Hepatocyte (in vitro differentiated cells): ENCODE results near the gene SAMD4A. TPM values are rescaled to one million over a fixed set of nuclear protein-coding genes. Genes with fewer than 3 reads are reported as not detected.
A peak's percentile ranks its signal among the peaks of the same experiment; 100 is the strongest.

Source experiments
- DNase-seq: peaks from one replicate; pipeline ENCODE4 v3.0.0-alpha.2; 2016; ENCODE audit warnings: low spot score
- H2AFZ ChIP-seq: fragments of 200-600 bp; sonication (generic); 2 replicates; pipeline ENCODE4 v1.6.0; 2016; ENCODE audit warnings: antibody characterized with exemption, mild to moderate bottlenecking
- H3K27ac ChIP-seq: fragments of 200-600 bp; sonication (generic); 2 replicates; pipeline ENCODE4 v1.5.1; 2016; ENCODE audit warnings: mild to moderate bottlenecking
- H3K27me3 ChIP-seq: fragments of 200-600 bp; sonication (generic); 2 replicates; pipeline ENCODE4 v1.6.1; 2016
- H3K36me3 ChIP-seq: fragments of 200-600 bp; sonication (generic); replicated peaks from 2 replicates; pipeline ENCODE4 v1.5.1; 2016; ENCODE audit warnings: low read depth; ENCODE audit not compliant: insufficient read depth
- H3K4me1 ChIP-seq: fragments of 200-600 bp; sonication (generic); 2 replicates; pipeline ENCODE4 v1.5.1; 2016; ENCODE audit warnings: mild to moderate bottlenecking, moderate library complexity; ENCODE audit not compliant: insufficient read depth
- H3K4me2 ChIP-seq: fragments of 200-600 bp; sonication (generic); 2 replicates; pipeline ENCODE4 v1.6.0; 2016
- H3K4me3 ChIP-seq: fragments of 200-600 bp; sonication (generic); 2 replicates; pipeline ENCODE4 v1.5.1; 2016; ENCODE audit warnings: mild to moderate bottlenecking
- H3K79me2 ChIP-seq: fragments of 200-600 bp; sonication (generic); 2 replicates; pipeline ENCODE4 v1.6.0; 2017; ENCODE audit warnings: mild to moderate bottlenecking
- H3K9me2 ChIP-seq: fragments of 200-600 bp; sonication (generic); replicated peaks from 2 replicates; pipeline ENCODE4 v1.6.0; 2017; ENCODE audit warnings: mild to moderate bottlenecking; ENCODE audit not compliant: insufficient read depth
- H3K9me3 ChIP-seq: fragments of 200-600 bp; sonication (generic); 2 replicates; pipeline ENCODE4 v1.5.1; 2016; ENCODE audit warnings: low read depth, mild to moderate bottlenecking
- H4K20me1 ChIP-seq: fragments of 200-600 bp; sonication (generic); 2 replicates; pipeline ENCODE4 v1.6.0; 2016; ENCODE audit warnings: mild to moderate bottlenecking; ENCODE audit not compliant: insufficient read depth, poor library complexity, severe bottlenecking
- CTCF ChIP-seq: fragments of 200-600 bp; sonication (generic); IDR thresholded peaks from 2 replicates; pipeline ENCODE4 v1.5.1; 2016; ENCODE audit warnings: antibody characterized with exemption, mild to moderate bottlenecking; ENCODE audit not compliant: poor library complexity
- EZH2 ChIP-seq: fragments of 200-600 bp; sonication (generic); IDR thresholded peaks from 2 replicates; pipeline ENCODE4 v1.6.1; 2016; ENCODE audit warnings: antibody characterized with exemption, mild to moderate bottlenecking, borderline replicate concordance
- EZH2phosphoT487 ChIP-seq: fragments of 200-600 bp; sonication (generic); IDR thresholded peaks from one replicate; pipeline ENCODE4 v1.6.1; 2018; ENCODE audit warnings: antibody characterized with exemption, mild to moderate bottlenecking, low read depth, moderate library complexity; ENCODE audit not compliant: unreplicated experiment, severe bottlenecking
- WGBS: methylation state at CpG from one replicate; pipeline ENCODE4 v1.1.6; 2016; ENCODE audit warnings: low lambda C conversion rate; ENCODE audit errors: missing lambda C conversion rate; 5-methylcytosine and 5-hydroxymethylcytosine counted together
- polyA plus RNA-seq: library from polyadenylated mRNA; unstranded; fragments of >200 nt; fragmentation: Nextera tagmentation; extraction: Ambion mirVana; gene quantifications from 2 replicates; pipeline ENCODE4 v1.2.1, GENCODE V29; 2016
- total RNA-seq: library from RNA; depleted of rRNA; stranded (reverse); fragments of >200 nt; gene quantifications from 2 replicates; pipeline ENCODE4 v1.2.3, GENCODE V29; 2014

SAMD4A gene
- total and polyA plus RNA-seq, 2 experiments from 2014 or later: 10.5 to 15.7 TPM

GRCh38 chr14:54564071-54564867, 2.7 kb upstream of the SAMD4A start:
- Histone ChIP-seq H4K20me1 (peaks cover 7% of the 10 kb centered on the region), H3K36me3 (no peaks in the 10 kb centered on the region), H3K9me3 (no peaks in the 10 kb centered on the region), H3K9me2 (no peaks in the 10 kb centered on the region), H3K27me3 (no peaks in the 10 kb centered on the region), H3K4me3 (peak overlapping the region; percentile 46), H3K27ac (peak overlapping the region; percentile 97), H3K4me1 (peaks cover 3% of the 10 kb centered on the region), H3K4me2 (peak overlapping the region; percentile 91), H3K79me2 (peaks cover 4% of the 10 kb centered on the region), H2AFZ (no peak overlapping the region)
- WGBS: 10% methylated on average over 9 of the region's 9 CpGs
- peak; percentile 48 for DNase-seq
- no peak for TF ChIP-seq EZH2
- TF ChIP-seq CTCF: peak; percentile 94

- DNase-seq: peak; percentile 91
- Histone ChIP-seq H3K4me2 (peak overlapping the region; percentile 91), H2AFZ (peak overlapping the region; percentile 63), H3K36me3 (no peaks in the 10 kb centered on the region), H3K9me2 (no peaks in the 10 kb centered on the region), H3K27ac (peak overlapping the region; percentile 97), H3K4me1 (peaks cover 12% of the 10 kb centered on the region), H3K27me3 (no peaks in the 10 kb centered on the region), H3K4me3 (peak overlapping the region; percentile 46), H3K9me3 (no peaks in the 10 kb centered on the region), H3K79me2 (peaks cover 12% of the 10 kb centered on the region), H4K20me1 (peaks cover 13% of the 10 kb centered on the region)
- WGBS: 1% methylated on average over 54 of the region's 69 CpGs
- peak; percentile 18 for TF ChIP-seq CTCF
- TF ChIP-seq EZH2phosphoT487: no peak
Measured at GRCh38 chr14:54564868-54565784, 1.8 kb upstream of the SAMD4A start.

GRCh38 chr14:54565785-54566409, 1.0 kb upstream of the SAMD4A start:
- peak overlapping the region; percentile 97 for H3K27ac ChIP-seq
- no peaks in the 10 kb centered on the region for H3K9me2 ChIP-seq
- H3K79me2 ChIP-seq: peaks cover 20% of the 10 kb centered on the region
- peak; percentile 97 for DNase-seq
- peak overlapping the region; percentile 91 for H3K4me2 ChIP-seq
- no peaks in the 10 kb centered on the region for H3K27me3 ChIP-seq
- H2AFZ ChIP-seq: peak overlapping the region; percentile 63
- H3K4me1 ChIP-seq: peaks cover 15% of the 10 kb centered on the region
- H3K36me3 ChIP-seq: no peaks in the 10 kb centered on the region
- no peaks in the 10 kb centered on the region for H3K9me3 ChIP-seq
- no peak for TF ChIP-seq EZH2phosphoT487
- no peak for TF ChIP-seq EZH2
- no peak for TF ChIP-seq CTCF
- 2% methylated on average over 7 of the region's 73 CpGs for WGBS
- peak overlapping the region; percentile 92 for H3K4me3 ChIP-seq
- peaks cover 13% of the 10 kb centered on the region for H4K20me1 ChIP-seq
